HEK293 (cell line): ENCODE results near the gene MARCKSL1.

Experiments used
- EGR2 ChIP-seq: fragments of 450-650 bp; formaldehyde crosslinking; IDR thresholded peaks from 2 replicates; pipeline ENCODE4 v1.5.1; 2016; ENCODE audit warnings: low read depth, missing biosample characterization, missing genetic modification characterization
- FEZF1 ChIP-seq: fragments of 450-650 bp; formaldehyde crosslinking; IDR thresholded peaks from 2 replicates; pipeline ENCODE4 v1.5.1; 2016; ENCODE audit warnings: missing biosample characterization, missing genetic modification characterization
- HIC1 ChIP-seq: fragments of 450-650 bp; formaldehyde crosslinking; IDR thresholded peaks from 2 replicates; pipeline ENCODE4 v1.5.1; 2016; ENCODE audit warnings: missing biosample characterization, missing genetic modification characterization
- HOXD13 ChIP-seq: sonication (generic); formaldehyde crosslinking; IDR thresholded peaks from 2 replicates; pipeline ENCODE4 v1.8.0; 2022; ENCODE audit warnings: missing genetic modification reagents, borderline replicate concordance
- KLF10 ChIP-seq: fragments of 450-650 bp; IDR thresholded peaks from 2 replicates; pipeline ENCODE4 v1.5.1; 2018; ENCODE audit warnings: missing biosample characterization, mild to moderate bottlenecking, missing genetic modification characterization
- KLF9 ChIP-seq: fragments of 450-650 bp; formaldehyde crosslinking; IDR thresholded peaks from 2 replicates; pipeline ENCODE4 v1.5.1; 2016; ENCODE audit warnings: missing biosample characterization, missing genetic modification characterization, low read depth
- PRDM4 ChIP-seq: fragments of 450-650 bp; formaldehyde crosslinking; IDR thresholded peaks from 2 replicates; pipeline ENCODE4 v1.5.1; 2017; ENCODE audit warnings: missing biosample characterization, missing genetic modification characterization
- SP2 ChIP-seq: fragments of 450-650 bp; formaldehyde crosslinking; IDR thresholded peaks from 2 replicates; pipeline ENCODE4 v1.5.1; 2016; ENCODE audit warnings: missing biosample characterization, missing genetic modification characterization
- SP3 ChIP-seq: fragments of 450-650 bp; formaldehyde crosslinking; IDR thresholded peaks from 2 replicates; pipeline ENCODE4 v1.5.1; 2016; ENCODE audit warnings: missing biosample characterization, missing genetic modification characterization
- ZBTB17 ChIP-seq: fragments of 450-650 bp; formaldehyde crosslinking; IDR thresholded peaks from 2 replicates; pipeline ENCODE4 v1.5.1; 2016; ENCODE audit warnings: missing biosample characterization, missing genetic modification characterization
- ZBTB20 ChIP-seq: fragments of 450-650 bp; formaldehyde crosslinking; IDR thresholded peaks from 2 replicates; pipeline ENCODE4 v1.5.1; 2016; ENCODE audit warnings: missing biosample characterization, missing genetic modification characterization
- ZBTB21 ChIP-seq: fragments of 450-650 bp; formaldehyde crosslinking; IDR thresholded peaks from 2 replicates; pipeline ENCODE4 v1.5.1; 2017; ENCODE audit warnings: missing biosample characterization, missing genetic modification characterization
- ZBTB48 ChIP-seq: fragments of 450-650 bp; formaldehyde crosslinking; IDR thresholded peaks from 2 replicates; pipeline ENCODE4 v1.5.1; 2016; ENCODE audit warnings: missing biosample characterization, missing genetic modification characterization
- ZBTB8A ChIP-seq: fragments of 450-650 bp; formaldehyde crosslinking; IDR thresholded peaks from 2 replicates; pipeline ENCODE4 v1.5.1; 2016; ENCODE audit warnings: missing biosample characterization, missing genetic modification characterization
- ZNF16 ChIP-seq: fragments of 450-650 bp; formaldehyde crosslinking; IDR thresholded peaks from 2 replicates; pipeline ENCODE4 v1.5.1; 2016; ENCODE audit warnings: low read depth, missing biosample characterization, missing genetic modification characterization
- ZNF19 ChIP-seq: fragments of 450-650 bp; formaldehyde crosslinking; IDR thresholded peaks from 2 replicates; pipeline ENCODE4; 2016; ENCODE audit warnings: missing biosample characterization, missing genetic modification characterization, low read depth
- ZNF248 ChIP-seq: fragments of 450-650 bp; formaldehyde crosslinking; IDR thresholded peaks from 2 replicates; pipeline ENCODE4 v1.5.1; 2017; ENCODE audit warnings: missing biosample characterization, missing genetic modification characterization
- ZNF266 ChIP-seq: fragments of 450-650 bp; formaldehyde crosslinking; IDR thresholded peaks from 2 replicates; pipeline ENCODE4 v1.5.1; 2016; ENCODE audit warnings: missing biosample characterization, missing genetic modification characterization, low read depth
- ZNF302 ChIP-seq: fragments of 450-650 bp; formaldehyde crosslinking; IDR thresholded peaks from 2 replicates; pipeline ENCODE4 v1.5.1; 2016; ENCODE audit warnings: missing biosample characterization, missing genetic modification characterization, low read depth
- ZNF341 ChIP-seq: fragments of 450-650 bp; formaldehyde crosslinking; IDR thresholded peaks from 2 replicates; pipeline ENCODE4; 2016; ENCODE audit warnings: low read depth, missing biosample characterization, missing genetic modification characterization
- ZNF561 ChIP-seq: fragments of 450-650 bp; IDR thresholded peaks from 2 replicates; pipeline ENCODE4 v1.5.1; 2018; ENCODE audit warnings: missing biosample characterization, missing genetic modification characterization, borderline replicate concordance
- ZNF596 ChIP-seq: fragments of 450-650 bp; IDR thresholded peaks from 2 replicates; pipeline ENCODE4 v1.5.0; 2018; ENCODE audit warnings: missing biosample characterization, mild to moderate bottlenecking, missing genetic modification characterization, moderate library complexity
- ZNF660 ChIP-seq: fragments of 450-650 bp; IDR thresholded peaks from 2 replicates; pipeline ENCODE4 v1.5.1; 2018; ENCODE audit warnings: missing biosample characterization, mild to moderate bottlenecking, missing genetic modification characterization
- ZNF677 ChIP-seq: fragments of 450-650 bp; IDR thresholded peaks from 2 replicates; pipeline ENCODE4 v1.5.0; 2018; ENCODE audit warnings: missing biosample characterization, mild to moderate bottlenecking, missing genetic modification characterization, moderate library complexity
- ZNF692 ChIP-seq: fragments of 450-650 bp; formaldehyde crosslinking; IDR thresholded peaks from 2 replicates; pipeline ENCODE4 v1.5.1; 2016; ENCODE audit warnings: missing biosample characterization, missing genetic modification characterization
- ZNF704 ChIP-seq: fragments of 450-650 bp; formaldehyde crosslinking; IDR thresholded peaks from 2 replicates; pipeline ENCODE4 v1.5.1; 2016; ENCODE audit warnings: missing biosample characterization, missing genetic modification characterization
- ZNF747 ChIP-seq: fragments of 450-650 bp; formaldehyde crosslinking; IDR thresholded peaks from 2 replicates; pipeline ENCODE4 v1.5.1; 2016; ENCODE audit warnings: missing biosample characterization, missing genetic modification characterization
- ZXDB ChIP-seq: fragments of 450-650 bp; formaldehyde crosslinking; IDR thresholded peaks from 2 replicates; pipeline ENCODE4 v1.5.1; 2016; ENCODE audit warnings: missing biosample characterization, missing genetic modification characterization
- TF ChIP-seq, protein P1 (sequence below): fragments of 450-650 bp; formaldehyde crosslinking; IDR thresholded peaks from 2 replicates; pipeline ENCODE4 v1.5.1; 2017; ENCODE audit warnings: missing biosample characterization, missing genetic modification characterization
- TF ChIP-seq, protein P2 (sequence below): fragments of 450-650 bp; formaldehyde crosslinking; IDR thresholded peaks from 2 replicates; pipeline ENCODE4 v1.5.1; 2016; ENCODE audit warnings: missing biosample characterization, missing genetic modification characterization

MARCKSL1 gene

DNA sequence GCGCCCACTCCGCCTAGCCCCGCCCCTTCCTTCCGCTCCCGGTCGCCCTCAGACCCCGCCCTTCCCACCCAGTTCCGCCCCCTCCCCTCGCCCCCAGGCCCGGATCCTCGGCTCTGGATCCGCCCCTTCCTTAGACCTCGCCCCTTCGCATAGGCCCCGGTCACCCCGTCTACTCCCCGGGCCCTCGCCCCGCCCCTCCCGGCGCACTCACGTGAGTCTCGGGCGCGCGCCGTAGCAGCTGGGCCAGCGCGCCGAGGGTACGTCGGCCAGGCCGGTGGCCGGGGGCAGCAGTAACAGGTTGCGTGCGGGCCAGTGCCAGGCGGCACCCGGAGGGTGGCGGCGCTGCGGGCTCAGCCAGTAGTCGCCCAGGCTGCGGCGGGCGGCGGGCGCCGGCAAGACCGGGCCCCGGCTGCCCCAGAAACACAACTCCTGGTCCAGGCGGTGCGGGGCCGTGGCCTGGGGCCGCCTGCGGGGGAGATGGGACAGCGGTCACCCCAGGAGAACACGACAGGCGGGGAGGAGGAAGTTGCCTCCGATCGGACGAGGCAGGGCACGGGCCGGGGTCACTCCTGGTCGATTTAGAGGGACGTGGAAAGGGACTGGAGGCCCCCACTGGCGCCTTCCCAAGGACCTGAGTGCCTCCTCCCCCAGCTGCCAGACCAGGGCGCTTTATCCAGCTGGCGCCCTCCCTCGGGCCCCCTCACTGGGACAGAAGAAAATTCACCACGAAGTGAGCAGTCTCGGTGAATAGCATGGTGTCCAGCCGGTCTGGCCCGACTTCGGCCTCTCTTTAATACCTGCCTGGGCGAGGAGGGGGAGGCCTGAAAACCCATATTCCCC is 15.6 kb upstream of the MARCKSL1 start (continued):
- TF ChIP-seq HOXD13 (CRISPR knock-in tag): no peak
- no peak for TF ChIP-seq HIC1 (tag by site-specific recombination)
- TF ChIP-seq KLF9: 0 out of 2 replicates have a peak, but pooled peaks have one; percentile 17
- TF ChIP-seq ZNF266 (tag by site-specific recombination): 0 out of 2 replicates have a peak, but pooled peaks have one; percentile 17
- TF ChIP-seq, protein P1, sequence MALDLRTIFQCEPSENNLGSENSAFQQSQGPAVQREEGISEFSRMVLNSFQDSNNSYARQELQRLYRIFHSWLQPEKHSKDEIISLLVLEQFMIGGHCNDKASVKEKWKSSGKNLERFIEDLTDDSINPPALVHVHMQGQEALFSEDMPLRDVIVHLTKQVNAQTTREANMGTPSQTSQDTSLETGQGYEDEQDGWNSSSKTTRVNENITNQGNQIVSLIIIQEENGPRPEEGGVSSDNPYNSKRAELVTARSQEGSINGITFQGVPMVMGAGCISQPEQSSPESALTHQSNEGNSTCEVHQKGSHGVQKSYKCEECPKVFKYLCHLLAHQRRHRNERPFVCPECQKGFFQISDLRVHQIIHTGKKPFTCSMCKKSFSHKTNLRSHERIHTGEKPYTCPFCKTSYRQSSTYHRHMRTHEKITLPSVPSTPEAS: no peak
- peak; percentile 25; the same call in 1 of the 2 replicates for TF ChIP-seq ZNF692 (tag by site-specific recombination)
- TF ChIP-seq ZNF19 (tag by site-specific recombination): no peak
- TF ChIP-seq ZBTB17 (tag by site-specific recombination): no peak
- TF ChIP-seq PRDM4 (tag by site-specific recombination): peak; percentile 95
- peak; percentile 75 for TF ChIP-seq ZNF660 (tag by site-specific recombination)
- no peak for TF ChIP-seq ZNF16
- peak; percentile 74 for TF ChIP-seq EGR2 (tag by site-specific recombination)
- peak; percentile 81 for TF ChIP-seq ZNF341 (tag by site-specific recombination)
- TF ChIP-seq, protein P2, sequence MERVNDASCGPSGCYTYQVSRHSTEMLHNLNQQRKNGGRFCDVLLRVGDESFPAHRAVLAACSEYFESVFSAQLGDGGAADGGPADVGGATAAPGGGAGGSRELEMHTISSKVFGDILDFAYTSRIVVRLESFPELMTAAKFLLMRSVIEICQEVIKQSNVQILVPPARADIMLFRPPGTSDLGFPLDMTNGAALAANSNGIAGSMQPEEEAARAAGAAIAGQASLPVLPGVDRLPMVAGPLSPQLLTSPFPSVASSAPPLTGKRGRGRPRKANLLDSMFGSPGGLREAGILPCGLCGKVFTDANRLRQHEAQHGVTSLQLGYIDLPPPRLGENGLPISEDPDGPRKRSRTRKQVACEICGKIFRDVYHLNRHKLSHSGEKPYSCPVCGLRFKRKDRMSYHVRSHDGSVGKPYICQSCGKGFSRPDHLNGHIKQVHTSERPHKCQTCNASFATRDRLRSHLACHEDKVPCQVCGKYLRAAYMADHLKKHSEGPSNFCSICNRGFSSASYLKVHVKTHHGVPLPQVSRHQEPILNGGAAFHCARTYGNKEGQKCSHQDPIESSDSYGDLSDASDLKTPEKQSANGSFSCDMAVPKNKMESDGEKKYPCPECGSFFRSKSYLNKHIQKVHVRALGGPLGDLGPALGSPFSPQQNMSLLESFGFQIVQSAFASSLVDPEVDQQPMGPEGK (tag by site-specific recombination): peak; percentile 67
- TF ChIP-seq ZBTB8A (tag by site-specific recombination): peak; percentile 62
- TF ChIP-seq ZNF596 (tag by site-specific recombination): 0 out of 2 replicates have a peak, but pooled peaks have one; percentile 12
- TF ChIP-seq ZNF677 (tag by site-specific recombination): 0 out of 2 replicates have a peak, but pooled peaks have one; percentile 40
- TF ChIP-seq KLF10 (tag by site-specific recombination): 0 out of 2 replicates have a peak, but pooled peaks have one; percentile 2
- TF ChIP-seq ZNF704 (tag by site-specific recombination): no peak
- TF ChIP-seq ZBTB21 (tag by site-specific recombination): no peak
- 0 out of 2 replicates have a peak, but pooled peaks have one; percentile 25 for TF ChIP-seq ZBTB48
- peak; percentile 69; the same call in 1 of the 2 replicates for TF ChIP-seq ZNF561
- no peak for TF ChIP-seq ZNF248 (tag by site-specific recombination)
- TF ChIP-seq ZBTB20 (tag by site-specific recombination): peak; percentile 70
- no peak for TF ChIP-seq ZNF302 (tag by site-specific recombination)
- TF ChIP-seq SP3 (tag by site-specific recombination): peak; percentile 32
- TF ChIP-seq ZNF747: no peak
- peak; percentile 82 for TF ChIP-seq FEZF1 (tag by site-specific recombination)
- peak; percentile 89 for TF ChIP-seq SP2
- peak; percentile 99 for TF ChIP-seq ZXDB (tag by site-specific recombination)
